ENCODE data around the gene MSRB1.

GRCh38 chr16:1899641-1900451 lies 43.2 kb downstream of the MSRB1 start:
- no peak for TF ChIP-seq CTCF (IDR thresholded peaks at IDR 0.05; ENCODE audit: low read depth, low read length, poor library complexity, severe bottlenecking)
- TF ChIP-seq EZH2phosphoT487 (IDR thresholded peaks at IDR 0.05; ENCODE audit: borderline replicate concordance, low read length): no peak

All from DOHH2 (cell line).